ENCODE results near the gene STK26. TPM values are rescaled to one million over a fixed set of nuclear protein-coding genes. Genes with fewer than 3 reads are reported as not detected.
A peak's percentile ranks its signal among the peaks of the same experiment; 100 is the strongest.

STK26 gene
- total RNA-seq, 6 experiments from 2014 or later, result 2.7 to 4.0 (median 3.4) TPM

DNA sequence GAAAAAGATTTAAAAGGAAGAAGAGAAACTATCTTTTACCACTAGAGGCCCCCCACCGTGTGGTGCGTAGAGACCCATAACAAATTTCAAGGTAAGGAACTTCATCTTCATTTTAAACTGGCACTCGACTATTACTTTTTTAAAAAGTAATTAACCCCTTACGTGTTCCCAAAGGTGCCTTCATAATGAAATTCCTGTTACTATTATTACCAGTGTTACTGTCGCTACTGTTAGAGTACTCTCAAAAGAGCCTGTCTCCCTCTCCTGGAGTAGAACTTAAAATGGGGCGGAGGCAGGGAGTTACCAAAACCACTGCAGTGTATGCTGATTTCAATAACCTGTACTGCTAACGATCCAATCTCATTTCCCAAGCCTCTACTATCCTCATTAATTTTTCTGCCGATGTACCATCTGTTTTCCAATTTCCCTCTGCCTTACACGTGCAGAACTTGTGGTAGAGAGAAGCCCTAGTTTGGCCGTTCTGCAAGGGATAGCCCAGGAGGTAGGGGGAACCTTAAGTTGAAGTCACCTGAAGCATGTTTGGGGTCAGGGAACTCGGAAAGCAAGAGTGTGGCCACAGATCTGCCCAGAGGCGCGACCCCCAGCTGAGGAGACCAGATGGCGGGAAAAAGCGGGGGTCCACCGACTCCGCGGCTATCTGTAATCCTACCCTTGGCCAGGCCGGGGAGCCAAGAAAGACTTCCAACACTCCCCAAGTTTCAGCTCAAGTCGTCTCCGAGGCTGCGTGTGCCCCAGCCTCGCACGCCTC, 720 bp upstream of the STK26 start:
- WGBS (ENCODE audit: insufficient coverage, low coverage, low lambda C conversion rate, missing lambda C conversion rate), result 26% methylated on average over 17 of the region's 24 CpGs
- Histone ChIP-seq H3K27me3 (peaks cover 0 to 10% of the 10 kb centered on the region in 2 donors), H3K27ac (no peak overlapping the region), H3K4me3 (peak overlapping the region; percentile 56 to 66 (median 59)), H3K36me3 (no peaks in the 10 kb centered on the region), H3K4me1 (no peaks in the 10 kb centered on the region), H3K9me3 (no peaks in the 10 kb centered on the region)
- no peak for TF ChIP-seq POLR2A (IDR thresholded peaks at IDR 0.05)
- TF ChIP-seq CTCF (IDR thresholded peaks at IDR 0.05), result peak in 3 of 4 donors; percentile 29 to 31 (median 29)
- intact Hi-C loops (cut with DNase I), result no loop called here
- DNase-seq (peak in 1 of 3 donors; percentile 37), ATAC-seq (peak in 3 of 4 donors; percentile 4 to 33 (median 11))

- H3K9me3 ChIP-seq, result no peaks in the 10 kb centered on the region
- peak in 1 of 3 donors; percentile 33 for DNase-seq
- H3K4me3 ChIP-seq, result peak overlapping the region; percentile 56 to 66 (median 59)
- TF ChIP-seq POLR2A (IDR thresholded peaks at IDR 0.05), result no peak
- TF ChIP-seq CTCF (IDR thresholded peaks at IDR 0.05), result no peak
- intact Hi-C loops (cut with DNase I), result no loop called here
- 20% methylated on average over 4 of the region's 16 CpGs for WGBS (ENCODE audit: insufficient coverage, low coverage, low lambda C conversion rate, missing lambda C conversion rate)
- H3K27ac ChIP-seq, result peak overlapping the region in 1 of 3 donors; percentile 49
- peak; percentile 39 to 52 (median 45) for ATAC-seq
- no peaks in the 10 kb centered on the region for H3K36me3 ChIP-seq
- H3K4me1 ChIP-seq, result no peaks in the 10 kb centered on the region
- peaks cover 0 to 10% of the 10 kb centered on the region in 2 donors for H3K27me3 ChIP-seq
Measured at GRCh38 chrX:132023896-132024386, 839 bp downstream of the STK26 start.

DNA sequence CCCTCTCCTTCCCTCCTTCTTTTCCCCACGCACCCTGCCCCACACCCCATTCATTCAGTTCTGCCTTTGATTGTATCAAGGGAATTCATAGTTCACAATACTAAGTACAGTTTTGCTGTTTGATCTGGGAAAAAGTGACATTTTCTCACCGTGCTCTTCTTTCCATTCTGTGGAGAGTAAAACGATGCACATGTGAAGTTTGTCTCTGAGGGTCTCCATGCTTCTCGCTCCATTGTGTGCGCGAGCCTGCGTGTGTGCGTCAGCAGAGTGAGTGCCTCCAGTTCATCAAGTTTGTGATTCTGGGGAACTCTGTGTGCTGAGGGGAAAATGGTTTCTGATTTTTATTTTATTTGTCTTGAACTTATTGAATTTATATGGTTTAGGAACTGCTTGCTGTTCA, 1.9 kb downstream of the STK26 start:
- no peak for ATAC-seq
- TF ChIP-seq CTCF (IDR thresholded peaks at IDR 0.05) (no peak), POLR2A (IDR thresholded peaks at IDR 0.05) (no peak)
- no peaks in the 10 kb centered on the region for H3K4me1 ChIP-seq
- H3K27me3 ChIP-seq, result peaks cover 0 to 10% of the 10 kb centered on the region in 2 donors
- no peak for DNase-seq
- WGBS (ENCODE audit: insufficient coverage, low coverage, low lambda C conversion rate, missing lambda C conversion rate), result 53% methylated on average over 8 of the region's 8 CpGs
- intact Hi-C loops (cut with DNase I), result no loop called here
- H3K27ac ChIP-seq, result no peak overlapping the region
- no peak overlapping the region for H3K4me3 ChIP-seq
- H3K36me3 ChIP-seq, result no peaks in the 10 kb centered on the region
- H3K9me3 ChIP-seq, result no peaks in the 10 kb centered on the region

DNA sequence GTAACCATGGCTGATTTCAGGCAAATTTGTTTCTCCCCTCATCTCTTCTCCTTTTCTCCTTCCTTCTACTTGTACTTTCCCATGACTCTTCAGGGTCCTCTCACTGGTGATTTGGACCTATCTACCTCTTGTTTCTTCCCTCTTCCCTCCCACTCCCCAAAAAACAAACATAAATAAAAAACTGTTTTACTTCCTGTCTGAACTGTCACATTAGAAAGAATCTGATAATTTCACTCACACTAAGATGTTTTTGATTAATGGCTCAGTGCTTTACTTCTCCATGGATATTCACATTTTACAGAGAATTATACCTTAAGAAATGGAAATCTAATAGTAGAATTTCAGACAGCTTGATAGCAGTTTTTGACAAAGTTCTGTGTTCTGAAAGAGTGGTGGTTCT, 7.2 kb downstream of the STK26 start:
- ATAC-seq (no peak), DNase-seq (no peak)
- Histone ChIP-seq H3K36me3 (no peaks in the 10 kb centered on the region), H3K27ac (no peak overlapping the region), H3K4me3 (no peak overlapping the region), H3K4me1 (no peaks in the 10 kb centered on the region), H3K9me3 (no peaks in the 10 kb centered on the region), H3K27me3 (no peaks in the 10 kb centered on the region)
- no peak for TF ChIP-seq CTCF (IDR thresholded peaks at IDR 0.05)
- TF ChIP-seq POLR2A (IDR thresholded peaks at IDR 0.05), result no peak
- intact Hi-C loops (cut with DNase I), result no loop called here

All from right lobe of liver (tissue), 6 donors.